Stimulated activated CD4-positive, alpha-beta T cell treated with anti-CD3 and anti-CD28 coated beads, Interleukin-15, amount 100 ng/mL, for 24 hours (primary cell): ENCODE data around the gene PPAT.

Experiments
- DNase-seq: peaks from one replicate; pipeline ENCODE4 v3.0.0-alpha.2; 2020

The PPAT gene

DNA sequence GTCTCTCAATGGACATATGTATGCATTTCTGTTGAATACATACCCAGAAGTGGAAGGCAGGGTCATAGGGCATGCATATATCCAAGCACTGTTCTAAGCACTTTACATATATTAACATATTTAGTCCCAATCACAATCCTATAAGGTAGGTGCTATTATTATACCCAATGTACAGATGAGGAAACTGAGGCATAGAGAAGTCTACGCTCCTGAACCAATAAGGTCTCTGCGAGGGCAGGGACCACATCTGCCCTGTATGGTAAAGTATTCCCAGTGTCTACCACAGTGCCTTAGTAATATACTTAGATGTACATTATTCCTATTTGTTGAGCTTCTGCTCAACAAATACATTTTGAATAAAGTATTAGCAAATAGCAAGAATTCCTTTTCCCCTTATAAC is 5.2 kb downstream of the PPAT start:
- no peak for DNase-seq

DNA sequence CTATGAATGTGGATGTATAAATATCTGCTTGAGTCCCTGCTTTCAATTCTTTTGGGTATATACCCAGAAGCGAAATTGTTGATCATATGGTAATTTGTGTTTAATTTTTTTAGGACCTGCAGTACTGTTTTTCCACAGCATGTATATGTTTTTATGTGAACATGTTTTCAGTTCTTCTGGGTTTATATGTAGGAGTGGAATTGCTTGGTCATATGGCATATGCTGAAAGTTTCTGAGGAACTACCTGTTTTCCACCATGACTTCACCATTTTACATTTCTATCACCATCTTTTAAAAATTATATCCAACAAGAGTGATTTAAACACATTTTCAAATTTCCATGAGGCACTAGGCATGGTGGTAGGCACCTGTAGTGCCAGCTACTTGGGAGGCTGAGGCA is 8.2 kb downstream of the PPAT start:
- no peak for DNase-seq

GRCh38 chr4:56426273-56426672 is 9.1 kb downstream of the PPAT start:
- no peak for DNase-seq

GRCh38 chr4:56425518-56425917 is 9.9 kb downstream of the PPAT start:
- DNase-seq, result no peak

- peak; percentile 22 for DNase-seq
Observed at GRCh38 chr4:56424697-56425514, 10.5 kb downstream of the PPAT start.

GRCh38 chr4:56424176-56424575 is 11.2 kb downstream of the PPAT start:
- no peak for DNase-seq

DNA sequence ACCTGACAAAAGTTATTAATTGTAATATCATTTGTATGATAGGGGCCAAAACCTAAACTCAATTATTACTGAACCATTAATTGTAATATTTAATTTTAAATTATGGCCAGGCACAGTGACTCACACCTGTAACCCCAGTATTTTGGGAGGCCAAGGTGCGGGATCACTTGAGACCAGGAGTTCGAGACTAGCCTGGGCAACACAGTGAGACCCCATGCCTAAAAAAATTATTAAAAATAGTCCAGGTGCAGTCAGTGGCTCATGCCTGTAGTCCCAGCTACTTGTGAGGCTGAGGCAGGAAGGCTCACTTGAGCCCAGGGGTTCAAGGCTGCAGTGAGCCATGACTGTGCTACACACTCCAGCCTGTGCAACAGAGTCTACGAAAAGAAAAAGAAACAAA is 18.0 kb downstream of the PPAT start:
- DNase-seq, result no peak

GRCh38 chr4:56416349-56416748 is 19.1 kb downstream of the PPAT start:
- no peak for DNase-seq

- no peak for DNase-seq
Observed at GRCh38 chr4:56414135-56414670, 21.2 kb downstream of the PPAT start.

DNA sequence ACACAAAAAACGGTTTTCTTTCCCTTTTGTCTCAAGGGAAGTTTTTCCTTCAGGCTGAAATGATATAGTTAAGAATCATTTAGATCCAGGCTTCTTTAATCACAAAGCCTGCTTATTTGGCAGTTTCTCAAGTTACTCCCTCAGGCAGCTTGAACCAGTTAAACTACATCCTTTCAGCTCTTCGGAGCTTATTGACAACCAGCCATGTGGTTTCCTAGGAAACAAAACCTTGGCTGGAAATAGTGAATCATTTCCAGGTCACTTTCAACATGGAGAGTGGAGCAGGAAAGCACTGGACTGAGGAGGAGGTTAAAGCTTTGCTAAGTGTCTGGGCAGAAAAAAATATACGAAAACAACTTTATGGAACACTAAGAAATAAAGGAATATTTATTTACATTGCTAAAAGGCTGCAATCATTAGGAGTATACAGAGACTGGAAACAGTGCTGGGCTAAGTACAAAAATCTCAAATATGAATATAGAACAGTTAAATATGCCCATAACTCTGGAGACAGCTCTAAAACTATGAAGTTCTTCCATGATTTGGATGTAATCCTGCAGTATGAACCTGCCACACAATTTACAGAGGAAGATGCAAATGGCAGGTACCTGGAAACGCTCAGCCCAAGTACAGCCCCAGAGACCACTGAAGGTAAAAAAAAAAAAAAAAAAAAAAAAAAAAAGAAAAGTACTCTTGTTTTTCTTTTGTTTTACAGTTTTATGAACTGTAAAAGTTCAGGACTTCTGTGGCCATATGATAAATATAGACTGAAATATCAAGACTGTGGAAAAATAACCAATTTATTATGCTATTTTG is 25.0 kb downstream of the PPAT start:
- no peak for DNase-seq

GRCh38 chr4:56409511-56410090 is 25.8 kb downstream of the PPAT start:
- no peak for DNase-seq

DNA sequence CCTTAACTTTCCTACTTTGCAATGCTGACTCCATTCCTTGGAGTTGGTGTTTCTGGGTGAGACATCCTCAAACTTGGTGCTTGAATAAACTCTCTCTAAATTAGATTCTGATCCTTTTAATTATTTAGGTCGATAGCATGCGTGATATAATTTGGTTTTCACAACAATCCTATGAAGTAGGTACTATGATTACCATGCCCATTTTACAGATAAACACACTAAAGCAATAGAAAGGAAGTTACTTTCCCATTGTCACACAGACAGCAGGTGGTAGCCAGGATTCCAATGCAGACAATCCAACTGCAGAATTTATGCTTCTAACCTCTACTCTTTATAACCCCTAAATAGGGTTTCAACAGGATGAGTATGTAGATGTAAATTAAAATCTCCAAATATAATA is 26.4 kb downstream of the PPAT start:
- no peak for DNase-seq

DNA sequence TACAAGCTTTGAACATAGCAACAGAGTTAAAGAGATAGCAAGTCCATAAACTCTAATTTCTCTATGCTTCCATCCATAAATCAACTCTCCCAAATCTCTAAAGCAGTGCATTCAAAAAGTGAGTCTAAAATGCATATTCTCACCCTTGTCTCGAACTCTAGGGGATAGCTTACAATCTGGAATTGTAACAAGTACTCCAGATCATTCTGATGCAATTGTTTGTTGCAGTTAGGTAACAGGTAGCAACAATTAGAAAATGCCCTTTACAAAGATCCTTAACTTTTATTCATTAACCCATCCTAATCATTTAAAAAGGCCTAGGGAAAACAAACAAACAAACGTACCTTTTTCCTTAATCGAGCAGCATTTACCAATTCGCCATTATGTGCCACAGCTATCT is 29.3 kb downstream of the PPAT start:
- no peak for DNase-seq

- no peak for DNase-seq
Observed at GRCh38 chr4:56405016-56405415, 30.4 kb downstream of the PPAT start.

- DNase-seq, result no peak
Observed at GRCh38 chr4:56400560-56400959, 34.9 kb downstream of the PPAT start.

- no peak for DNase-seq
Observed at GRCh38 chr4:56391270-56391669, 44.1 kb downstream of the PPAT start.

GRCh38 chr4:56389558-56389957 is 45.9 kb downstream of the PPAT start:
- no peak for DNase-seq

DNA sequence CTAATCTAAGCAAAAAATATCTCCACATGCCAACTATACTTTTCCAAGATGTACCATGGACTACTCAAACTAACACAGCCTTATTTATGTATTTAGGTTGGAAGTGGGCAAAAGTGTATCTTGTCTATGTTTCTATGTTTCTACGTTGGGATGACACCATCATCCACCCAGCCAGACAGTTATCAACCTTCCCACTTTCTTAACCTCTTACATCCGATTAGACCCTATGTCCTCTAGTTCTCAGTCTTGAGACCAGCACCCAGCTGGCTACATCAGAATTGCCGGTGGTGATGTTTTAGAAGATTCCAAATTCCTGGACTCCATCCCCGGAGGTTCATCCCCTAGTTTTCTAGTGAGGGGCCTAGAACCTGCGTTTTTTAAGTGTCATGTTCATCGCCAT is 47.1 kb downstream of the PPAT start:
- DNase-seq, result no peak

DNA sequence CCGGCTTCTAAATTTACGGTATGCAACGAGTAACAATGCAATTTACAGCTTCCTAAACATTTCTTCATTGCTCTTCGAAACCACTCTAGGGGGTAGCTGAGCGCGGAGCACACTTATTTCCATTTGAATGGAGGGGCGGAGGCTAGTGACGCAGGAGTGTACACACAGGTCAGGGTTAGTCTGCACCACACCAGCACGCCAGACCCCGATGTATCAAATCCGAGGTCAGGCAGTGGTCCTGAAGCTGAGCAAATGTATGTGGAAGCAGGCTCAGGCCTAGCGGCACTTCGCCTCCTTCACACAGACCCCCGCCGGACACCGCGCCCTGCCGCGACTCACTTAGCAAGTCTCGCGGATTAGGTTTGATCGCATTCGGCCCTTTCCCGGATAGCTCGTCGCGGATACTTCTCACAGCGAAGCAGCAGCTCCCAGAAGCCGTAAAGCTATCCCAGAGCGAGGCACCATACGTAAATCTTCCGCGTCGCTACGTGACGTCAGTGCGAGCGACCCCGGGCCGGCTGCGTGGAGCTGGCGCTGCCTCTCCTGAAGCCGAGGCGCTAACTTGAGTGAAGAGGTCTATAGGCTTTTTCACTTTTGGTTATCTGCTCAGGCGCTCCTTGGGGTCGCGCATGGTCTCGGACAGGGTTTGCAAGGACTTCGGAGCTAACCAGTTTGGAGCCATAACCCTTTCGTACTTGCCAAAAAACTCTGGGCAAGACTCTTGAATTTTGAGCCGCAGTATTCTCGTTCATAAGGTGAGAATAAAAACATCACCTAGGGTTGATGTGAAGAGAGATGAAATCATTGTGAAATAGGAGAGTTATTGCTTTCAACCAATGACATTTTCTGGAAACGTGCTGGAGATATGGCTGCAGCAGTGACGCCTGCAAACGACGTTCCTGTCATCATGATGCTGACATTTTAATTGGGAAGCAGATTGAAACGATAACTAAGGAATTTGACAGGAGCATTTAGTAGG is 48.1 kb downstream of the PPAT start, which contains the start of gene AASDH:
TSS of gene AASDH (minus strand) at position 469 of the 979 bp plus-strand sequence. CDS start 3,192 bp downstream, outside the sequence.
- peak; percentile 94 for DNase-seq

DNA sequence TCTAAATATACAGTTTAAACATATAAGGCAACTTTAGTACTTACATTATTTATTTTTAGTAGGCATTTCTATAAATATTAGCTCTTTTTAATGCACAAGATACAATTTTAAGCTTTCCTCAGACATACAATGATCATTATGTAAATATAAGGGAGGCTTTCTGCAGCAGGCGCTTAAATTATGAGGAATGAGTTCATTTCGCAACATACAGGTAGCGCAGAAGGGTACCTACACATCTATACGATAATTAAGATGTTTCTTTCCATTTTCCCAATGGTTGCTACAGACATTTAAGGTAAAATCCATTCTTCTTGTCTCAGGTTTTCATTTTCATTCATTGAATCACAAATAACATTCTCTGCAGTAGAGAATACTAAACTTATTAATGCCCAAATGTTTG is 49.3 kb downstream of the PPAT start:
- no peak for DNase-seq

DNA sequence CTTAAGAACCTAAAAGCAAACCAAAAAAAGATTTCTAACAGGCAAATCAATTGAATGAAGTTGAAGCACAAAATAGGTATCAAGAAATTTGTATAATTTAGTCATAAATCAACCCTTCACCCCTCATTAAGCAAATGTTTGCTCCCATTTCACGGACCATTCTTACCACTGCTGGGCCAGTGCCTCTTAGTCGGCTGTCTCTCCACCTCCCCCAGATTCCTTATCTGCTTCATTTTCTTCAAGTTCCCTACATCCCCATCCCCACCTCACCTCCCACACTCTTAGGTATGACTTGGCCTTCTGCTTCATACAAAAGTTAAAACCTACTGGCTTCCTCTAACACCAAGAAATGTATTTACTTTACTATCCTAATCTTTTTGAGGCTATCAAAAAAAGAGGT is 60.0 kb downstream of the PPAT start:
- DNase-seq, result no peak

DNA sequence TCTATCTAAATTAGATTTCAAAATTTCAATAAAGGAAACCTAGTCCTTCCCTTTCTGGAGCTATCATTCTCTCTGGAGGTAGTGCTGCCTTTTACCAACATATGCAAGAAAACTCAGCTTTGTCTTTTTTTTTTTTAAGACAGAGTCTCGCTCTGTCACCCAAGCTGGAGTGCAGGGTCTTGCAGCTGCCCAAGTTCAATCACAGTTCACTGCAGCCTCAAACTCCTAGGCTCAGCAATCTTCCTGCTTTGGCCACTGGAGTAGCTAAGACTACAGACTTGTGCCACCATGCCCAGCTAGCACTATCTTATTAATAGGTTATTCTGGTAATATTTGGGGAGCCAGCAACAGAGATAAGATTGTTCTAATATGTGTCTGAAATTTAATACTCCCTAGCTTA is 60.5 kb downstream of the PPAT start:
- no peak for DNase-seq
